ENCODE measurements around the gene APOH.

GRCh38 chr17:66172144-66172543 is 57.1 kb downstream of the APOH start:
- no peak for TF ChIP-seq CTCF (IDR thresholded peaks at IDR 0.05)
- TF ChIP-seq POLR2A (IDR thresholded peaks at IDR 0.05) = no peak

All from adrenal gland (tissue), 5 donors.